NCI-H2196 treated with DMSO at 0.1 percent for 48 hours (cell line): ENCODE results near the gene CCDC174.
A peak's percentile ranks its signal among the peaks of the same experiment; 100 is the strongest.
"Not testable (repeated sequence)": the region's sequence is repeated elsewhere in the genome, so short reads cannot be mapped to it uniquely, and the experiment has no call there.

ENCODE experiments used
- DNase-seq: peaks from one replicate; lab custom pipeline; 2025; ENCODE audit not compliant: unreplicated experiment; lab: John Stamatoyannopoulos, UW

Gene CCDC174

DNA sequence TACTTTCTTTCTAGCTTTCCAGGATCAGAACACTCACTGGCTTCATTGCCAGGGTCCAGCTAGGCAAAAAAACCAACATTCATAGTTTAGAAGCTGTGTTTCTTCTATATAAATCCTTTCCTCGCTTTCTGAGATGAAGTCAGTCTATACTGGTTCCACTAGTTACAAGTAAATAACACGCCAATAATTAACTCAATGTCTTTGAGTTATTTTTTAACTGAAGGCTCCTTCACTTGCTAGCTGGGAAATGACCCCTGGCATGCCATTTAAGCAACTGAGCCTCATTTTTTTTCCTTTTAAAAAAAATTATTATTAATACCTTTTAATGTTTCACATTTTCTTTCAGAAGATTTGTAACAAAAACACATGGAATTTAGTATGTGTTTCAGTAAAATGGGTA lies 2.1 kb upstream of the CCDC174 start:
- no peak for DNase-seq

DNA sequence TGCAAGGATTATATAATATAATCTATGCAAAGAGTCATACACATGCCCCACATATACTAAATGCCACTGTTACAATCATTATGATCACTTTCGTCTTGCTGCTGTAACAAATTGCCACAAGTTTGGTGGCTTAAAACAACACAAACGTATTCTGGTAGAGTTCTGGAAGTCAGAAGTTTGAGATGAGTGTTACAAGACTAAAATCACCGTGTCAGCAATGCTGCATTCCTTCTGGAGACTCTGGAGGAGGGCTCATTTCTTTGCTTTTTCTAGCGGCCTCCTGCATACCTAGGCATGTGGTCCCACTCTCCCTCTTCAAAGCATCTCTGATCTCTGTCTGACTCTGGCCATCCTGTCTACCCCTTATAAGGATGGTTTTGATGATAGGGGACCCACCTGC lies 1.4 kb upstream of the CCDC174 start:
- DNase-seq, result no peak

DNA sequence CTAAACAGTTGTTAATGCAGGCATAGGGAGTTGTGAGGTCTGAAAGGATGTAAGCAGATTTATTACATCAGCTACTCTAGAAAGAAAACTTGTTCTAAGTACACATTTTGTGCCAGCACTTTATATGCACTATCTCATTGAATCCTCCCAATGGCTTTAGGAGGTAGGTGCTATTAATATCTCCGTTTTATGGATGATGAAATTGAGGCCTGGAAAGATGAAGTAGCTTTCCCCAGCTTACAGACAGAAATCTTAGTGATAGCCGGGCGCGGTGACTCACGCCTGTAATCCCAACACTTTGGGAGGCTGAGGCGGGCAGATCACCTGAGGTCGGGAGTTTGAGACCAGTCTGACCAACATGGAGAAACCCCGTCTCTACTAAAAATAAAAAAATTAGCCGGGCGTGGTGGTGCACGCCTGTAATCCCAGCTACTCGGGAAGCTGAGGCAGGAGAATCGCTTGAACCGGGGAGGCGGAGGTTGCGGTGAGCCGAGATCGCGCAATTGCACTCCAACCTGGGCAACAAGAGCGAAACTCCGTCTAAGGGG lies 872 bp downstream of the CCDC174 start:
- not testable (repeated sequence) for DNase-seq

DNA sequence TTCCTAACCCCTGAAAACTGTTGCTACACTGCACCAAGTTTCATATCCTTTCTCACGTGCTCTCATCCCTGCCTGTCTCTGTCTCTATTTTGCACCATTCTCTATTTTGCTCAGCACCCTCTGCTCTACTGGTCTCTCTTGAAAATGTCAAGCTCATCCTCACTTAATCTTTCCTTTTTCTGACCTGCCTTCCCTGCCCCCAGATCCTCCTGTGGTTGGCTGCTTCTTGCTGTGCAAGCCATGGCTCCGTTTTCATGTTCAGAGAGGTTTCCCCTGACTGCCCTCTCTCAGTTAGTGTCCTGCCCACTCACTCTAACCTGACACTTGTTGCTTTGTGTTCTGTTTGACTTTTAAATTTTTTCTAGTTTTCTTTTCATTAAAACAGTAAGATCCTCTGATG lies 6.0 kb downstream of the CCDC174 start:
- DNase-seq, result no peak

DNA sequence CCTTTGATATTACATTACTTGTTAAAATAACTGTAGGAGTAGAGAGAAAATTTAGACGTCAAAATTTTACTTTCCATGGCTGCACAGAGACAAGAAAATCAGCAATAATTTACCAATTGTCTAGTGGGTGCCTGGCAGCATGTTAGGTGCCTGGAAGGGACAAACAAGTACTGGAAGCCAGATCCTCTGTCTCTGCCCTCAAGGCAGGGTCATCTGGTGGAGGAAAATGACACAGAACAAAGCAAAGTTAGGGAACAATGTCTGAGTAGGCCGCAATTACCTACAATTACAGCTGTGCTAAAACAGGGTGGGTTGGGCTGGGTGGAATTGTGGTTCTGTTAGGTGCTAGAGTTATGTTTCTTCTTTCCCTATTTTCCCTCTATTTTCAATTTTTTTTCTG lies 7.4 kb downstream of the CCDC174 start:
- DNase-seq, result no peak

DNA sequence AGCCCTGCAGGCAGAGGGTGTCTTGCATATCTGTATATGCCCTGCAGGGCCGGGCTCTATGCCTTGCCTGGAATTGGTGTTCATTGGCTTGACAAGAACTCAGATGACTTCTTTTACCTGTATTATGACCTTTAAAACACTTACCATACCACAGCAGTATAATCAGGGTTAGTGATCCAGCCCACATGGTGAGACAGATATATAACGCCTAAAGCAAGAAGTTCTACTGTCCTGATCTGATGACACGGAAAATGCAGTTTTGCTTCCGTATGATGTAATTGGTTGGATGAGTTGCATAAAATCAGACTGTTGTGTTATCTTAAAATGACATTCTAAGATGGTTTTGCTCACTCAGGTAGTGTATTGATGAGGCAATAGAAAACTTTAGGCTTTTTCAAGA lies 9.4 kb downstream of the CCDC174 start:
- DNase-seq, result no peak

DNA sequence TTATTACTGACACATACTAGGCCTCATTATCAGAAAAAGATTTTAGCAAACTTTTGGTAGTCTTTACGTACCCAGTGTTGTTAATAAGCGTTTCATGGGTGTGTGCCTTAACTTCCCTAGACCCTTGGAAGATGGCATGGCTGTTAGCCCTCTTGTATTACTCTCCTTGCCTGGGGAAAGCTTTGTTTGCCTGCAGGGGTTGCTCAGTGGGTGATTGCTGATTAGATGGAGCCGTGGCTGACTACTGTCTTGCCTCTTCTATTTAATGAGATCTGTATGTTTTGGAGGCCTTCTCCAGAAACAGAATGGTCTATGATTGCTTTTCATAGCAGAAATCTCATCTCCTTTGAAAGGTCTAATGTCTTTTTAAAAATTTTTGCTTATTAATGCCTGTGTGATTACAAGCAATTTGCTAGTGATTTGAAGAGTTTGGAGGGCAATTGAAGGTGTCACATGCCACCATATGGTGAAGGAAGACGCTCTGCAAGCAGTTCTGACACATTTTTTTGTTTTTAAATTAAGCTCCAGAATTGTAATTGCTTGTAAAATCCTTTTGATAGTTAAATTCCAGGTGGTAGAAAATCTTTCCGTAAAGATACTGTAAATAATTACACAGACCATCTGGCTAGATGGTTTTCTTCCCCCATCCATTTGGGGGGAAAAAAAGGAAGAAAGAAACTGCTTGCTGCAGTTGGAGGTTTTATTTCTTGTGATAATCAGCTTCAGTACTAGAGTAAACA lies 12.0 kb downstream of the CCDC174 start:
- DNase-seq, result no peak

DNA sequence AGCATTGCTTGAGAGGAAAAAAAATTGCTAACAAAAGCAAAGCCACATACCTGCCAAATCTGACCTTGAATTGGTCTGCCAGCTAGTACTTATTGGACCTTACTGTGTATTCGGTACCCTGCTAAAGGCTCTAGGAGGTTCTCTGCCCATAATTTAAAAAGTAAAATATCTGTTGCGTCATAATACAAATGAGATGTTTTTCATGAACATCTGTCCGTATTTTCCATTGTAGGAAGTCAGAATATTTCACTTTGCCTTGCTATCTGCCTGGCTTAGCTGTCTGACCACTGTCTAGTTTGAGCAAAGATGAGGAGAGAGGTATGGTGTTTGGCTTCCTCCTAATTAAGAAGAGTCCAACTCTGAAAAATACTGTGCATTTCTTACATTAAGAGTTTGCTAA lies 12.6 kb downstream of the CCDC174 start:
- no peak for DNase-seq

DNA sequence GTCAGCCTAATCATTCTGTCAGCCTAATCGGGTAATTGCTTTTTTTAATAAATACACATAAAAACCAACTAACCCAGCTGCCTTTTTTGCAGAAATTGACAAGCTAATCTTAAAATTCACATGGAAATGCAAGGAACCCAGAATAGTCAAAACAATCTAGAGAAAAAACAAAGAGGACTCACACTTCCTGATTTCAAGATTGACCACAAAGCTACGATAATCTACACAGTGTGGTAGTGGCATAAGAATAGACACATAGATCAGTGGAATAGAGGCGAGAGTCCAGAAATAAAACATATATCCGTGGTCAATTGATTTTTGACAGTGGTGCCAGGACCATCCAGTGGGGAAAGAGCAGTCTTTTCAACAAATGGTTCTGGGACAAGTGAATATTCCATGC lies 21.0 kb downstream of the CCDC174 start:
- no peak for DNase-seq

DNA sequence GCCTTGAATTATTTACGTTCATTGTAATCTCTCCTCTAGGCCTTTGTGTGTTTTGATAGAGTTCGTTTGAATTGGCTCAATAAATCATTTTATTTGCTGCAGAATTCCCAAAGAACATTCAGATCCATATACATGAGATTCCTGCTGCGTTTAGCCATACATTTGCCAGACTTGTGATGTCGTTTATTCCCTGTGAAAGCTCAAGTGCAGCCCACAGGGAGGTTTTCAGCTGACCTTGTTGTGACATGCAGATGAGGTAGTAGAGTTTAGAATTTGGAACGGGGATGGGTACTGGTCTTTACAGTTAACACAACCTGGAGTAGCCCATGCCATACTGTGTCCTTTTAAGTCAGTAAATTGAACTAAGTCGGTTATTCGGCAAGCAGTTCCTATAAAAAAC lies 23.3 kb downstream of the CCDC174 start, which contains the start of gene C3orf20:
C3orf20 (plus strand) TSS at position 301 of the 400 bp plus-strand sequence. CDS start 7,573 bp downstream, outside the sequence.
- DNase-seq, result no peak

DNA sequence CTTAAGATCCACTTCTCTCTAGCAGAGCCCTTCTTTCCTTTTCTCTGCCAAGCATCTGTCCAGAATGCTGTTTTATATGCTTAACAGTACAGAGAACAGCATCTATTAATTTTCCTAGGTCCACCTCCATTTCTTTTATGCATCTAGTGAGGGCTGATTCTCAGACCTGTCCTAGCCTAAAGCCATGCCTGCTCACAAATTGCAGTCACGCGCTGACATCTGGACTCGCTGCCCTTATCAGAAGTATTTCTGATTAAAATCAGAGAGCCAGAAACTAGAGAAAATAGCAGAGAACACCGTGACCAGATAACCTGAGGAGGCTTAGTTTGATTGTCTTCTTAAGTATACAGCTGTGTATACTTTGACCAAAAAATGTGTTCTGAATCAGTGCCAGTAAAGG lies 25.3 kb downstream of the CCDC174 start:
- DNase-seq, result no peak

DNA sequence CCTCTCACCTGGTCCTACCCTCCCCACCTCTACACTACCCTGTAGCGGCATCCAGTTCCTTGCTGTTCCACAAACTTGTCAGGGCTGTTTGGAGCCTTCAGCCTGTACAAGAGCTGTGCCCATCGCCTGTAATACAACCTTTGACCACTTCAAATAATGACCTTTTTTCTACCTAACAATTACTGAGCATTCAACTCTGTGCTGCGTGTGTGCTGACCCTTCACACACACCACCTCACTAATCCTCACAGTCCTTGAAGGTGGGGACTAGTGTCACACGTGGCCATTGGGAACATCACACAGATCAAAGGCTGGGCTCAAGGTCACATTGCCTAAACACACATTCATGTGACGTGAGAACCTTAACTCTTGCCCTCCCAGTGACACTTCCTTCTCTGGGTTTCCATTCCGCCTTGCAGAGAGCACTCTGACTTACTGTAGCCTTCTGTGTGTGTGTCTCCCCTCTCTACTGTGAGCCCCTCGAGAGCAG lies 26.5 kb downstream of the CCDC174 start:
- DNase-seq, result no peak

DNA sequence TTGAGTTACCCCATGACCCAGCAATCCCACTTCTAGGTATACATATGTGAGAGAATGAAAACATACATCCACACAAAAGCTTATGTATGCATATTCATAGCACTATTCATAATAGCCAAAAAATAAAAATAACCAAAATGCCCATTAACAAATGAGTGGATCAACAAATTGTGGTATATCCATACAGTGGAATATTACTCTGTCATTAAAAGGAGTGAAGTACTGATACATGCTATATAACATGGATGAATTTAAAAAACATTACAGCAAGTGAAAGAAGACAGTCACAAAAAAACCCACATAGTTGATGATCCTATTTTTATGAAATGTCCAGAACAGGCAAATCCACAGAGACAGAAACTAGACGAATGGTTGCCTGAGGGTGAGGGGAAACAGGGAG lies 28.6 kb downstream of the CCDC174 start:
- no peak for DNase-seq

DNA sequence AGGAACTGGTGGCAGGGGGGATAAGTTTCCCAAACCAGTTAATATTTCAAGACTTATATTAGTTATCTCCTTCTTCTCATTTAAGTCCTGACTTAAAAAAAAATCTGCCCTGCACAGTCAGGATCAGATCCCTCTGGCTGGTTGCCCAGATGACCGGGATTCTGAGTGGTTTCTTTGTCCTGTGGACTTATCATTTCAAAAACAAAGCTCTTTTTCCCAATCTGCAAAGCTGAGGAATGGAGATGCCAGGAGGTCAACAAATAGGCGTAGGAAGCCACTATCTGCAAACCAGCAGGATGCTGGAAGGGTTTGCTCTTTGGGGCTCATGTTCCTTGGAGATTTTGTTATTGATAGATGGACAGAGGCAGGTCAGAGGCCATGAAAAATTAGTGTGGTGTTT lies 29.2 kb downstream of the CCDC174 start:
- no peak for DNase-seq

DNA sequence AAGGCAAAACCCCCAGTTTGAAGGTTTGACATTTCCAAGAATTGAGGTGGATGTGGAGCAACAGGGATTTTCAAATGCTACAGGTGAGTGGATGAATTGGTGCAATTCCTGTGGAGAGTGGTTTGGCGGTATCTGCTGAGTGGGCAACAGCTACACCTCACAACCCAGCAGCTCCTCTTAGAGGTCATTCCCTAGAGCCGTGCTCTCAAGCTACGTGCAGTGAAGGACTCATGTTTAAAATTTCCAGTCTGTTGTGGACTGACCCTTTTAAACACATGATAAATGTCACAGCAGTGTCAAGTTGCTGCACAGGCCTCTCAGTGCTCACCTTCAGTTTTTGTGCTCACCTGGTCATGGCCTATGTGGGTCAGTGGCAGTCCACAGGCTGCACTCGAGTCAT lies 32.9 kb downstream of the CCDC174 start:
- no peak for DNase-seq

DNA sequence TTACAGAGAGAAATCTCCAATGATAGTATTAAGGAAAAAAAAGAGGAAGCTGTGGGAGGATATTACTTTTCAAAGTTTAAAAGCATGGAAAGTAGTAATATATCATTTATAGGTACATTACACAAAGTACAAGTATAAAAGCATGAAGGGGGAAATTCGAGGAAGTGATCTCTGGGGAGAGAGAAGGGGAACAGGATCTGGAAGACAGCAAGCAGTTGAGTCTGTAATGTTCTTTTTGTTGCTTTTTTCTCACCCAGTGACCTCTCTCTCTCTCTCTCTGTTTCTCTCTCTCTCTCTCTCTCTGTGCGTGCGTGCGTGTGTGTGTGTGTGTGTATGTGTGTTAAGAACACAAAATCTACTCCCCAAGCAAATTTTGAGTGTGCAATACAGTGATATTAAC lies 33.6 kb downstream of the CCDC174 start:
- DNase-seq, result no peak

DNA sequence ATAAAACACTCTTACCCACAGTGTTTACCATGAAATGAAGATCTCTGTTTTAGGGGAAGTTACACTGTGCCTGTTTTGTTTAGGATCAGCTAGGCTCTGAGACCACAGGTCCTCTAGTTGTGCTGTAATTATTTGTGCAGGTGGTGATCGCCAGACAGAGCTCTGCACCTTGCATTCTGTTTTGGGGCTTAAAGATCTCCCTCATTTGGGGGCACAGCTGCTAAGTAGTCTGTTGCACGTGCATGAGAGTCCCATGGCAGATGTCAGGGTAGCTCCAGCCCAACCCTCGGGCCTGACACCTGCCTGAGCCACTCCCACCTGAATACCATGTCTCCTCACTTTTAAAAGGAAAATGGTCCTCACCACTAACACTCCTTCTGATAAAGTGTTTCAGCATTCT lies 35.8 kb downstream of the CCDC174 start:
- no peak for DNase-seq

DNA sequence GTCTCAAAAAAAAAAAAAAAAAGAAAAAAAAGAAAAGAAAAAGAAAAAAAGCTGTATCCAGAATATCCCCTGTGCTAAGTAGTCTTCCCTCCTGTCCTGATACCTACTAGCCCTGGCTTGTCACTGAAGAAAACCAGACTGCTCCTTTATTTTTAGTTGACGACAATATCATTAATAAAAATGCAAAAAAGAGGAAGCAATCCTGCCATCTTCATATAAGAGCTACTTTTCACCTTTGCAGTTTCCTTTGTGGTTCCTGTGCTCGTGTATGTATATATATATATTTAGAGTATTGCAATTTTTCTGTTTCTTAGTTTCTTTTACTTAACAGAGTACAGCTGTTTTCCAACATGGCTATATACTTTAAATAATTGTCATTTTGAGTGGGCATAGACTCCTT lies 37.0 kb downstream of the CCDC174 start:
- DNase-seq, result no peak

DNA sequence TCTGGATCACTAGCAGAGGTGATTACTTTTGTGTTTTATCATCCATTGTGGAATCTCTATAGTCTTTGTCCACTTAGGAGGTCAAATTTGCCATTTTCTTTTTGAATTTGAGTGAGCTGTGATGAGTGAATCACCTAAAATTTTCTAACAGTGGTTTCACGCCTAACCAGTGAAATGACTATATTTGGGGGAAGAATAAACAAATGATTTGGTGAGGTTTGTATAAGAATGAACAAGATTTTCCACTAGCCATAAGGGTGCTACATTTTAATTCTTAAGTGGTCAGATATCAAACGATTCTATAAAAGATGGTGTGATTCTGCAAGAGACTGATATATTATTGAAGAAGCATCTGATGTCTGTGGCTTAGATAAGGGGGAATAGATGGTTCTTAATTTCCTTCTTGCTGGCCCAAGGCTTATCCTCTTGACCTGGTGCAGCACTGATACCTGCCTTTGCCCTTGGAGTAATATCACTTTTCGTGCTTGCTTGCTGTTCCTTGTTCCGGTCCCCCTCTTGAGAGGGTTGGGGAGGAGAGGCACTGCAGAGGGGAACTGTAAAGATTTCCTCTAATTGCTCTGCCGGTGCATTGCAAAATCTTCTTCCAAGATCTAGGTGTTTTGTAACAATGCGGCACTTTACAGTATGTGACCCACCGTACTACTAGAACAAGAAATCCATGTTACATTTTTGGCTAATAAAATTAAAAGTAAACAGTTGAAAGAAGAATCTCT lies 37.9 kb downstream of the CCDC174 start:
- no peak for DNase-seq

DNA sequence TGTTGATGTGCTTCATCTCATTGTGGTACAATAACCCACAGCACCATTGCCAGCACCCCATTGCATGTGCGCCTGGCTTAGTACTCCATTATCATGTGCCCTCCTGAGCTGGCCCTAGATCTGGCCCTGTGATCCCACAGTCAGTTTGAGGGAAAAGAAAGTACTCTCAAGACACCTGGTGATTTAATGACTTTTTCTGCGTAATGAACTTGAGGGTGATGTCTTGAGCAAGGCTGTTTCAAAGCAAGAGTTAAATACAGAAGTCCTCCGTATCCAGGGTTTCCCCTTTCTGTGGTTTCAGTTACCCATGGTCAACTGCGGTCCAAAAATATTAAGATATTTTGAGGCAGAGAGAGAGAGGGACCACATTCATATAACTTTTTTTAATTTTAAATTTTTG lies 39.7 kb downstream of the CCDC174 start:
- no peak for DNase-seq

DNA sequence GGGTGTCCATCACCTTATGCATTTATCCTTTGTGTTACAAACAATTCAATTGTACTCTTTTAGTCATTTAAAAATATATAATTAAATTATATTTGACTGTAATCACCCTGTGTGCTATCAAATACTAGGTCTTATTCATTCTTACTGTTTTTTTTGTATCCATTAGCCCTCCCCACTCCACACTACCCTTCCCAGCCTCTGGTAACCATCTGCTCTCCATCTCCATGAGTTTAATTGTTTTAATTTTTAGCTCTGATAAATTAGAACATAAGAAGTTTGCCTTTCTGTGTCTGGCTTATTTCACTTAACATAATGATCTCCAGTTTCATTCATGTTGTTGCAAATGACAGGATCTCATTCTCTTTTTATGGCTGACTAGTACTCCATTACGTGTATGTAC lies 40.2 kb downstream of the CCDC174 start:
- DNase-seq, result no peak

DNA sequence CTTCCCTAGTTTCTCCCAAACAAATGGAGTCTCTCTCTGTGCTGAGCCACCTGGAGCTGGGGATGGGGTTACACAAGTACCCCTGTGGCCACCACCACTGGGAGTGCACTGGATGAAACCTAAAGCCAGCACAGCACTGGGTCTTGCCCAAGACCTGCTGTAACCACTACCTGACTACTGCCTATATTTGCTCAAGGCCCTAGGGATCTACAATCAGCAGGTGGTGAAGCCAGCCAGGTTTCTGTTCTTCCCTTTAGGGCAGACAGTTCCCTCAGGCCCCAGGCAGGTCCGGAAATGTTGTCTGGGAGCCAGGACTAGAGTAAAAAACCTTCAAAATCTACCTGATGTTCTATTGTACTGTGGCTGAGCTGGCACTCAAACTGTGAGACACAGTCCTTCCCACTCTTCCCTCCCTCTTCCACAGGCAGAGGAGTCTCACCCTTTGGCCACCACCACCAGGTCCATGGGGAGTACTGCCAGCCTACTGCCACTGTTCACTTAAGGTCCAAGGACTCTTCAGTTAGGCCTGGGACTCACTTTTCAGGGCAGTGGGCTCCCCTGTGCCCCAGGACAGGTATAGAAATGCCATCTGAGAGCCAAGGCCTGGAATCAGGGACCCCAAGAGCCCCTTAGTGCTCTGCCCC lies 47.2 kb downstream of the CCDC174 start:
- peak; percentile 2 for DNase-seq
